Suprapubic skin (tissue), 4 donors: ENCODE measurements around the gene INHBB. TPM values are rescaled to one million over a fixed set of nuclear protein-coding genes. Genes with fewer than 3 reads are reported as not detected.

Experiments used
- DNase-seq, 2 donors: peaks; one replicate each; pipeline ENCODE4 v3.0.0-alpha.2; 2019; ENCODE audit warnings: low spot score in 2 of 2
- H3K27ac ChIP-seq: fragments of 200-600 bp; sonication (generic); one replicate; pipeline ENCODE4 v1.5.1; 2019
- H3K27me3 ChIP-seq: fragments of 200-600 bp; sonication (generic); one replicate; pipeline ENCODE4 v1.5.1; 2019
- H3K36me3 ChIP-seq: fragments of 200-600 bp; sonication (generic); one replicate; pipeline ENCODE4 v1.5.1; 2019
- H3K4me1 ChIP-seq: fragments of 200-600 bp; sonication (generic); one replicate; pipeline ENCODE4 v1.5.1; 2019
- H3K4me3 ChIP-seq: fragments of 200-600 bp; sonication (generic); one replicate; pipeline ENCODE4 v1.5.1; 2019; ENCODE audit warnings: mild to moderate bottlenecking
- H3K9me3 ChIP-seq: fragments of 200-600 bp; sonication (generic); one replicate; pipeline ENCODE4 v1.5.1; 2019
- CTCF ChIP-seq, 2 donors: fragments of 200-600 bp in 1 of 2; fragments of 450-650 bp in 1 of 2; sonication (generic) in 1 of 2; IDR thresholded peaks; one replicate each; pipeline ENCODE4 v1.5.1; 2016 to 2019; ENCODE audit warnings: antibody characterized with exemption in 2 of 2, mild to moderate bottlenecking in 1 of 2, moderate library complexity in 1 of 2
- EP300 ChIP-seq: sonication (generic); formaldehyde crosslinking; IDR thresholded peaks from one replicate; pipeline ENCODE4 v1.6.1; 2017; ENCODE audit warnings: antibody characterized with exemption
- POLR2A ChIP-seq, 2 donors: fragments of 450-650 bp; IDR thresholded peaks; one replicate each; pipeline ENCODE4 v1.6.1; 2017; ENCODE audit warnings: antibody characterized with exemption in 2 of 2, mild to moderate bottlenecking in 2 of 2, moderate library complexity in 2 of 2
- POLR2AphosphoS5 ChIP-seq, 3 donors: sonication (generic); formaldehyde crosslinking; IDR thresholded peaks; one replicate each; pipeline ENCODE4 v1.6.1; 2017; ENCODE audit warnings: antibody characterized with exemption in 3 of 3
- WGBS: methylation state at CpG from one replicate; pipeline ENCODE4 v1.1.5; 2018; 5-methylcytosine and 5-hydroxymethylcytosine counted together
- total RNA-seq, 4 donors: library from RNA; depleted of rRNA; stranded (reverse); fragments of >200 nt; gene quantifications; one replicate each; pipeline ENCODE4 v1.1.0, GENCODE V29; 2016

The INHBB gene
- total RNA-seq, 4 donors from 2014 or later: 12.1 to 26.1 (median 18.2) TPM

DNA sequence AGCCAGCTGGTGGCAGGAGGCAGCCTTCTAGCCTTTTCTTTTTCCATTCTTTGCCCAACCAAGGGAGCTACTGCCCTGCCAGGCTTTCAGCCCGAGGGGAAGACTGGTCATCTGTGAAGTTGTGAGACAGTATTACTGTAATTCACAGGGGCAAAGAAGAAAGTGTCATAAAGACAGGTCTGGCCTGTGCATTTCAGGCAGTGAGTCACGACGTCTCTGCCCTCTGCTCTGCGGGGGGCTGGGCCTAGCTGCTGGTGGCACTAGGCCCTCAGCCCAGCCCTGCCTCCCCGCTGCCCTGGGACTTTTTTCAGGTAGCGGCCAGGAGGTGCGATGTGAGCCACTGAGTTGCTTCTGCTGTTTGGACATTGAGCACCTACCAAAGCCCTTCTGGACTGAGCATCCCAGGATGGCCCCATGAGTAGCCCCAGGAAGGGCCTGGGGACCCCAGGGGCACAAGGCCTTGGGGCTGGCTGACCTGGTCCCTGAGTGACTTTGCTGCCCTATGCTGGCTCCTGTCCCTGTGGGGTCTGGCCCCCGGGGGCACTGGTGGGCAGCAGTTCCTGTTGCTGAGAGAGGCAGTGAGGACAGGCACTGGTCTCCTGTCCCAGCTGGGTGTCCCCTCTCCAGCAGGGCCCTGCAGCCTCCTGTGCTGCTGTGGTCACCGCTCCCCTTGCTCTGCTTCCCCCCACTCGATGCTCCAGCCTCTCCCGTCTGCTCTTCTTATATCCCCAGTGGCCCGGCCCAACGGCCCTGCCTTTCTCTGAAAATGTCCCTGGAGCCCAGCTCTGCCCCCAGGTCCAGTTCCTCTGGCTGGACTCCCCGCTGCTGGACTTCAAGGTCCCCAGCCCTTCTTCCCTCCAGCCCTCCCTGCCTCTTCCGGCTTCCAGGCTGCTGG, 7.0 kb downstream of the INHBB start:
- no peak overlapping the region for H3K27ac ChIP-seq
- 89% methylated on average over 13 of the region's 15 CpGs for WGBS
- no peak for DNase-seq
- H3K27me3 ChIP-seq: peaks cover 6% of the 10 kb centered on the region
- no peak for TF ChIP-seq POLR2A (IDR thresholded peaks at IDR 0.05)
- TF ChIP-seq POLR2AphosphoS5 (IDR thresholded peaks at IDR 0.05): no peak
- no peak for TF ChIP-seq CTCF (IDR thresholded peaks at IDR 0.05)
- no peak for TF ChIP-seq EP300
- no peak overlapping the region for H3K4me3 ChIP-seq
- H3K4me1 ChIP-seq: no peaks in the 10 kb centered on the region
- peaks cover 20% of the 10 kb centered on the region for H3K36me3 ChIP-seq
- no peaks in the 10 kb centered on the region for H3K9me3 ChIP-seq

- peaks cover 7% of the 10 kb centered on the region for H3K27me3 ChIP-seq
- H3K4me3 ChIP-seq: no peak overlapping the region
- H3K36me3 ChIP-seq: peaks cover 20% of the 10 kb centered on the region
- no peak overlapping the region for H3K27ac ChIP-seq
- 97% methylated on average over 5 of the region's 5 CpGs for WGBS
- no peaks in the 10 kb centered on the region for H3K9me3 ChIP-seq
- H3K4me1 ChIP-seq: no peaks in the 10 kb centered on the region
- no peak for DNase-seq
- TF ChIP-seq POLR2AphosphoS5 (IDR thresholded peaks at IDR 0.05) (no peak), CTCF (IDR thresholded peaks at IDR 0.05) (no peak), POLR2A (IDR thresholded peaks at IDR 0.05) (no peak), EP300 (no peak)
Measured at GRCh38 chr2:120353591-120353898, 7.6 kb downstream of the INHBB start.

- no peak overlapping the region for H3K27ac ChIP-seq
- no peaks in the 10 kb centered on the region for H3K4me1 ChIP-seq
- H3K9me3 ChIP-seq: no peaks in the 10 kb centered on the region
- no peak for TF ChIP-seq POLR2AphosphoS5 (IDR thresholded peaks at IDR 0.05)
- no peak for TF ChIP-seq POLR2A (IDR thresholded peaks at IDR 0.05)
- TF ChIP-seq CTCF (IDR thresholded peaks at IDR 0.05): no peak
- no peak for TF ChIP-seq EP300
- WGBS: 100% methylated on average over 1 of the region's 10 CpGs
- H3K36me3 ChIP-seq: peaks cover 20% of the 10 kb centered on the region
- H3K27me3 ChIP-seq: peaks cover 7% of the 10 kb centered on the region
- DNase-seq: no peak
- H3K4me3 ChIP-seq: no peak overlapping the region
Measured at GRCh38 chr2:120353931-120354330, 8.0 kb downstream of the INHBB start.

GRCh38 chr2:120354467-120354866, 8.5 kb downstream of the INHBB start:
- Histone ChIP-seq H3K36me3 (peaks cover 16% of the 10 kb centered on the region), H3K27me3 (peaks cover 7% of the 10 kb centered on the region)
- 72% methylated on average over 11 of the region's 15 CpGs for WGBS

More at GRCh38 chr2:120354467-120354866, 8.5 kb downstream of the INHBB start:
- no peaks in the 10 kb centered on the region for H3K4me1 ChIP-seq
- DNase-seq: no peak
- no peak overlapping the region for H3K27ac ChIP-seq
- TF ChIP-seq POLR2AphosphoS5 (IDR thresholded peaks at IDR 0.05) (no peak), EP300 (no peak), POLR2A (IDR thresholded peaks at IDR 0.05) (no peak), CTCF (IDR thresholded peaks at IDR 0.05) (no peak)
- no peak overlapping the region for H3K4me3 ChIP-seq
- no peaks in the 10 kb centered on the region for H3K9me3 ChIP-seq
